Epithelial cell of esophagus (primary cell): ENCODE measurements around the gene SMPD3.

Experiments
- DNase-seq: peaks from one replicate; pipeline ENCODE4 v3.0.0; 2010; ENCODE audit warnings: low read depth
- H3K4me3 ChIP-seq: 2 replicates; pipeline ENCODE4 v1.5.1; 2011; ENCODE audit warnings: mild to moderate bottlenecking, low read length, control low read depth
- CTCF ChIP-seq: IDR thresholded peaks from 2 replicates; pipeline ENCODE4 v1.5.1; 2011; ENCODE audit warnings: low read depth, mild to moderate bottlenecking, low read length, control low read depth, inconsistent platforms; ENCODE audit not compliant: insufficient read depth; ENCODE audit errors: missing control alignments

SMPD3 gene

GRCh38 chr16:68400924-68401460, 47.3 kb downstream of the SMPD3 start:
- no peak for TF ChIP-seq CTCF
- no peak overlapping the region for H3K4me3 ChIP-seq
- no peak for DNase-seq

GRCh38 chr16:68400083-68400923, 48.0 kb downstream of the SMPD3 start:
- no peak for DNase-seq
- no peak for TF ChIP-seq CTCF
- H3K4me3 ChIP-seq: no peak overlapping the region

GRCh38 chr16:68399456-68399855, 48.9 kb downstream of the SMPD3 start:
- H3K4me3 ChIP-seq: no peak overlapping the region
- TF ChIP-seq CTCF: no peak
- no peak for DNase-seq

GRCh38 chr16:68397710-68398201, 50.6 kb downstream of the SMPD3 start:
- no peak overlapping the region for H3K4me3 ChIP-seq
- DNase-seq: no peak
- TF ChIP-seq CTCF: no peak

- DNase-seq: peak; percentile 59
- no peak overlapping the region for H3K4me3 ChIP-seq
- peak; percentile 80 for TF ChIP-seq CTCF
Observed at GRCh38 chr16:68396481-68396880, 51.8 kb downstream of the SMPD3 start.

GRCh38 chr16:68395815-68396214, 52.5 kb downstream of the SMPD3 start:
- H3K4me3 ChIP-seq: no peak overlapping the region
- no peak for DNase-seq
- no peak for TF ChIP-seq CTCF
